Measurements from ENCODE around the gene CHRNB2. TPM values are rescaled to one million over a fixed set of nuclear protein-coding genes. Genes with fewer than 3 reads are reported as not detected.

Gene CHRNB2
- total and polyA plus RNA-seq, 2 of the 8 experiments (the other 6 are each of a cell fraction or from before 2014, with no cell fraction given): 3.1 to 4.1 TPM

- DNase-seq (ENCODE audit: low read depth in 1 of 2, low spot score in 2 of 2): peak in 1 of 2 experiments; percentile 48
These were observed 5.0 kb downstream of the CHRNB2 start for GRCh38 chr1:154572468-154573167.

More at GRCh38 chr1:154572468-154573167, 5.0 kb downstream of the CHRNB2 start:
- WGBS, 2 experiments (ENCODE audit: extremely low coverage in 1 of 2, insufficient coverage in 1 of 2, insufficient read length in 1 of 2, insufficient replicate concordance in 2 of 2, low coverage in 1 of 2, low lambda C conversion rate in 2 of 2, missing lambda C conversion rate in 1 of 2): 90% methylated on average over 10 of the region's 10 CpGs; no CpG with 5 or more reads in 1 of the 2 experiments
- H2BK120ac ChIP-seq (replicated peaks; ENCODE audit: low read depth, low read length): no peak overlapping the region
- H3K27ac ChIP-seq (ENCODE audit: low read depth, low read length): no peak overlapping the region
- H4K8ac ChIP-seq (ENCODE audit: extremely low read depth, insufficient read depth, low read length): no peak overlapping the region
- H3K23me2 ChIP-seq (ENCODE audit: low read depth, low read length): peaks cover 4% of the 10 kb centered on the region; the same call in 1 of the 2 replicates
- no peak overlapping the region for H3K4me2 ChIP-seq (ENCODE audit: insufficient read depth in 1 of 2, low read depth in 2 of 2, low read length in 2 of 2)
- no peak overlapping the region for H3K4ac ChIP-seq (replicated peaks; ENCODE audit: insufficient read length, low read depth, low read length)
- no peak overlapping the region for H3K9ac ChIP-seq (replicated peaks in 1 of 4; ENCODE audit: extremely low read depth in 1 of 4, low read depth in 3 of 4, low read length in 3 of 4)
- H2BK15ac ChIP-seq (ENCODE audit: low read length): no peak overlapping the region
- H2BK12ac ChIP-seq (ENCODE audit: low read depth, low read length): no peak overlapping the region
- H3K56ac ChIP-seq (replicated peaks; ENCODE audit: insufficient read length, low read depth, low read length): no peak overlapping the region
- no peak overlapping the region for H2AFZ ChIP-seq (ENCODE audit: low read length)
- H2BK5ac ChIP-seq (ENCODE audit: low read depth, low read length): no peak overlapping the region; the same call in 1 of the 2 replicates
- TF ChIP-seq BRCA1 (IDR thresholded peaks at IDR 0.05; ENCODE audit: low read depth, low read length) (no peak), RBBP5 (IDR thresholded peaks at IDR 0.05; ENCODE audit: borderline replicate concordance, low read depth, low read length) (no peak), GABPA (IDR thresholded peaks at IDR 0.05; ENCODE audit: borderline replicate concordance, insufficient read depth, low read length) (no peak), BACH1 (IDR thresholded peaks at IDR 0.05; ENCODE audit: low read length) (no peak), SIX5 (IDR thresholded peaks at IDR 0.05; ENCODE audit: low read depth, low read length) (no peak), RFX5 (IDR thresholded peaks at IDR 0.05; ENCODE audit: borderline replicate concordance, low read depth, low read length) (peak; percentile 86)
- ChIA-PET POLR2A (ENCODE audit: partially characterized antibody) (interaction anchor here (0.6 to 5.0 kb wide), 6 partner anchors 18 to 294 kb away, joined by 3 to 23 read pairs (median 3); no protein-coding TSS in a partner anchor), CTCF (ENCODE audit: partially characterized antibody) (interaction anchor here (1.0 to 2.1 kb wide), 11 partner anchors 9 to 478 kb away, joined by 3 to 13 read pairs (median 4); partner anchors contain the start of gene ADAR)
- no peak overlapping the region for H4K5ac ChIP-seq (ENCODE audit: insufficient read length, low read depth, low read length)
- H3K4me1 ChIP-seq (replicated peaks in 1 of 4; ENCODE audit: control insufficient read depth in 3 of 4, insufficient read depth in 4 of 4, low read length in 3 of 4): peaks cover 0 to 12% (median 7%) of the 10 kb centered on the region in 4 experiments; a peak in 3 of 7 replicates
- no peak overlapping the region for H2BK20ac ChIP-seq (ENCODE audit: low read length)
- no peaks in the 10 kb centered on the region for H3K79me2 ChIP-seq (ENCODE audit: control insufficient read depth in 1 of 2, insufficient read depth in 2 of 2, low read length in 2 of 2)
- no peaks in the 10 kb centered on the region for H3K79me1 ChIP-seq (ENCODE audit: low read depth, low read length)
- FAIRE-seq: no peak
- H3K23ac ChIP-seq (ENCODE audit: insufficient read length): no peak overlapping the region
- H3K14ac ChIP-seq (ENCODE audit: insufficient read length): no peak overlapping the region
- H3K36me3 ChIP-seq (ENCODE audit: control insufficient read depth in 2 of 4, insufficient read depth in 4 of 4, low read length in 3 of 4): peaks cover 0 to 3% (median 0%) of the 10 kb centered on the region in 4 experiments; a peak in 2 of 8 replicates
- peaks cover 2 to 15% of the 10 kb centered on the region in 2 experiments for H4K20me1 ChIP-seq (replicated peaks in 1 of 2; ENCODE audit: control insufficient read depth in 1 of 2, insufficient read depth in 2 of 2, low read length in 2 of 2)
- H3K4me3 ChIP-seq (ENCODE audit: extremely low read depth in 1 of 4, insufficient read depth in 2 of 4, low read depth in 3 of 4, low read length in 4 of 4): no peak overlapping the region
- H4K91ac ChIP-seq (replicated peaks; ENCODE audit: insufficient read length, low read length): no peak overlapping the region
- peaks cover 0 to 5% (median 0%) of the 10 kb centered on the region in 4 experiments; a peak in 1 of 7 replicates for H3K27me3 ChIP-seq (replicated peaks in 1 of 4; ENCODE audit: control insufficient read depth in 3 of 4, extremely low read depth in 1 of 4, insufficient read depth in 3 of 4, low read length in 3 of 4)
- no peak overlapping the region for H3K18ac ChIP-seq (ENCODE audit: extremely low read depth, low read length)
- no peak overlapping the region for H2AK5ac ChIP-seq (ENCODE audit: low read depth, low read length)
- no peaks in the 10 kb centered on the region for H3K9me3 ChIP-seq (ENCODE audit: insufficient read depth in 2 of 2, low read depth in 1 of 2, low read length in 1 of 2)

Measured in H1 (cell line).